Activated CD8-positive, alpha-beta memory T cell treated with anti-CD3 and anti-CD28 coated beads, Interleukin-2, amount 50 U/mL, for 24 hours (primary cell): ENCODE data around the gene NUP62.
A peak's percentile ranks its signal among the peaks of the same experiment; 100 is the strongest.
"Not testable (repeated sequence)": the region's sequence is repeated elsewhere in the genome, so short reads cannot be mapped to it uniquely, and the experiment has no call there.

Experiments
- DNase-seq: peaks from one replicate; pipeline ENCODE4 v3.0.0-alpha.2; 2020; ENCODE audit errors: extremely low read depth

Gene NUP62

GRCh38 chr19:49929121-49929610, at the start of gene NUP62, which contains the start of gene ATF5:
Gene NUP62, minus strand, starts transcription at chr19:49929504. Its CDS starts 19,697 bp downstream, at chr19:49909807.
Gene ATF5, plus strand, starts transcription at chr19:49929205. Its CDS starts 1,646 bp downstream, at chr19:49930851.
- DNase-seq: peak; percentile 74

- DNase-seq: no peak
Observed at GRCh38 chr19:49978324-49978723, 49.0 kb upstream of the NUP62 start.

- no peak for DNase-seq
Observed at GRCh38 chr19:49977881-49978280, 48.6 kb upstream of the NUP62 start.

GRCh38 chr19:49977076-49977475, 47.8 kb upstream of the NUP62 start:
- DNase-seq: no peak

- DNase-seq: no peak
Observed at GRCh38 chr19:49976496-49976895, 47.2 kb upstream of the NUP62 start.

GRCh38 chr19:49975051-49975450, 45.7 kb upstream of the NUP62 start:
- no peak for DNase-seq

GRCh38 chr19:49973987-49974386, 44.7 kb upstream of the NUP62 start:
- no peak for DNase-seq

- DNase-seq: no peak
Observed at GRCh38 chr19:49972841-49973240, 43.5 kb upstream of the NUP62 start.

GRCh38 chr19:49971991-49972411, 42.7 kb upstream of the NUP62 start:
- DNase-seq: no peak

GRCh38 chr19:49969355-49969754, 40.1 kb upstream of the NUP62 start:
- not testable (repeated sequence) for DNase-seq

- no peak for DNase-seq
Observed at GRCh38 chr19:49968279-49968922, 39.1 kb upstream of the NUP62 start.

- not testable (repeated sequence) for DNase-seq
Observed at GRCh38 chr19:49960980-49961379, 31.7 kb upstream of the NUP62 start, which contains the start of gene SIGLEC11. Gene SIGLEC11, minus strand, starts transcription at chr19:49961172. Its CDS starts 91 bp downstream, at chr19:49961081.

- DNase-seq: not testable (repeated sequence)
Observed at GRCh38 chr19:49959892-49960291, 30.6 kb upstream of the NUP62 start.

- not testable (repeated sequence) for DNase-seq
Observed at GRCh38 chr19:49958596-49958995, 29.3 kb upstream of the NUP62 start.

- not testable (repeated sequence) for DNase-seq
Observed at GRCh38 chr19:49958144-49958543, 28.8 kb upstream of the NUP62 start.

GRCh38 chr19:49957262-49957915, 28.1 kb upstream of the NUP62 start:
- no peak for DNase-seq

- no peak for DNase-seq
Observed at GRCh38 chr19:49956115-49956495, 26.8 kb upstream of the NUP62 start.

GRCh38 chr19:49954933-49955332, 25.6 kb upstream of the NUP62 start:
- no peak for DNase-seq

- no peak for DNase-seq
Observed at GRCh38 chr19:49954092-49954829, 25.0 kb upstream of the NUP62 start.

GRCh38 chr19:49953416-49953815, 24.1 kb upstream of the NUP62 start:
- no peak for DNase-seq

GRCh38 chr19:49952906-49953305, 23.6 kb upstream of the NUP62 start:
- no peak for DNase-seq

GRCh38 chr19:49952479-49952836, 23.2 kb upstream of the NUP62 start:
- no peak for DNase-seq
